ENCODE results near the gene PCSK1.

Gene PCSK1

GRCh38 chr5:96343094-96343493 lies 90.0 kb downstream of the PCSK1 start:
- no peak for TF ChIP-seq CTCF (IDR thresholded peaks at IDR 0.05; ENCODE audit: low read depth, low read length, missing control alignments)
- DNase-seq (ENCODE audit: low read depth), result no peak
- H3K4me3 ChIP-seq (ENCODE audit: low read depth, low read length), result no peak overlapping the region

GRCh38 chr5:96342581-96342980 lies 90.5 kb downstream of the PCSK1 start:
- no peak for DNase-seq (ENCODE audit: low read depth)
- no peak overlapping the region for H3K4me3 ChIP-seq (ENCODE audit: low read depth, low read length)
- TF ChIP-seq CTCF (IDR thresholded peaks at IDR 0.05; ENCODE audit: low read depth, low read length, missing control alignments), result no peak

Data from GM12864 (cell line).